CD4-positive, alpha-beta T cell treated with Interferon alpha-2 for 1 hour (primary cell): ENCODE measurements around the gene MDH2.
"Not testable (repeated sequence)": the region's sequence is repeated elsewhere in the genome, so short reads cannot be mapped to it uniquely, and the experiment has no call there.

Source experiments
- DNase-seq, 2 donors: peaks; one replicate each; pipeline ENCODE4 v3.0.0-alpha.2; 2020 to 2022

Gene MDH2

DNA sequence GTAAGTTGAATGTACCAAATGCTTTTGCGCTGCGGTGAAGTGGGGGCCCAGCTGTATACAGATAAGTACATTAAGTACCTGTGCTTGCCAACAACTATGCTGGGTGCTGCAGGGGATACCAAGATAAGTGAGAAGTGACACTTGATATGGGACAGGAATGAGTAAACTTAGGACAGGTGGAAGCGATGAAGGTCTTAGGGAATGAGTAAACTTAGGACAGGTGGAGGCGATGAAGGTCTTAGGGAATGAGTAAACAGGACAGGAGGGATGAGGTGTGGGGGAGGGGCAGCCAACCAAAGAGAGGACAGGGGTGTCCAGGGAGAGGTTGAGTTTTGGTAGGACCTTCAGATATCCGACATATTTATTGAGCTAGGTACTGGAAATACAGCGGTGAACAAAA, 1.4 kb downstream of the MDH2 start:
- no peak for DNase-seq

DNA sequence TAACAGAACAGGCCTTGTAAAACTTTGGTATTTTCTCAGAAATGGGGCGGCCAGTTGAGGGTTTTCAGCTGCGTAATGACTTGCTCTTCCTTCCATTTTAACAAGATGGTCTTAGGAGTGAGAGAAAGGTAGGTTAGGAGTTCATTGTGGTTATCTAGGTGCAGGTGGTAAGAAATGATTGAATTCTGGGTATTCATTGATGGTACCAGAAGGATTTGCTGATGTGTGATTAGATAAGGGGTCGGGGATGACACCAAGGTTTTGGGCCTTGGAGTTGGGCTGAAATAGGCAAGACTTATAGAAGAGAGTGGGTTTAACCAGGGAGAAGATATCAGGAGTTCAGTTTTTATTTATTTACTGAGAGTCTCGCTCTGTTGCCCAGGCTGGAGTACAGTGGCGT, 2.6 kb downstream of the MDH2 start:
- no peak for DNase-seq

DNA sequence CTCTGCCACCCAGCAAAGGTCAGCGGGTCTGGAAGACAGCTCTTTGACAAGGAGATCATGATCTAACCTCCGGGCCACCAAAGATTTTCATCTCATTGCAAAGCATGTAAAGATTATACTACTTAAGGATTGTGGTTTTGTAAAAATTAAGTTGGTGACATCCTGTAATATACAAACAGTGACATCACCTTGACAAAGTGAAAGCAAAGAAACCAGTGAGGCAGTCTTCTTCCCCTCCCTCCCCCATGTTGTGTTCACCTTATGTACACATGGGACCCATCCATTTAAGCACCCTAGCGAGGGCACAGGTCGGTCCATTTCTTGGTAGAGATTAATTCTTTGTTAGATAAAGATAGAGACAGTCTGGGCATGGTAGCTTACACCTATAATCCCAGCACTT, 3.9 kb downstream of the MDH2 start:
- peak in 1 of 2 donors; percentile 53 for DNase-seq

DNA sequence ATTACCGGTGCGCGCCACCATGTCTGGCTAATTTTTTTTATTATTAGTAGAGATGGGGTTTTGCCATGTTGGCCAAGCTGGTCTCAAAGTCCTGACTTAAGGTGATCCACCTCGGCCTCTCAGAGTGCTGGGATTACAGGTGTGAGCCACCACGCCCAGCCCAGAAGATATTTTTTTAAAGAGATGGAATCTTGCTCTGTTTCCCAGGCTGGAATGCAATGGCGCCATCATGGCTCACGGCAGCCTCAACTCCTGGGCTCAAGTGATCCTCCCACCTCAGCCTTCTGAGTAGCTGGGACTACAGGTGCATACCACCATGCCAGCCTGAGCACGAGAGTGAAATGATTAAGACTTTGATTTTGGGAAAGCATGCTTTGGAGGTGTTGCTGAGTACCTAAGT, 4.8 kb downstream of the MDH2 start:
- not testable (repeated sequence) for DNase-seq

DNA sequence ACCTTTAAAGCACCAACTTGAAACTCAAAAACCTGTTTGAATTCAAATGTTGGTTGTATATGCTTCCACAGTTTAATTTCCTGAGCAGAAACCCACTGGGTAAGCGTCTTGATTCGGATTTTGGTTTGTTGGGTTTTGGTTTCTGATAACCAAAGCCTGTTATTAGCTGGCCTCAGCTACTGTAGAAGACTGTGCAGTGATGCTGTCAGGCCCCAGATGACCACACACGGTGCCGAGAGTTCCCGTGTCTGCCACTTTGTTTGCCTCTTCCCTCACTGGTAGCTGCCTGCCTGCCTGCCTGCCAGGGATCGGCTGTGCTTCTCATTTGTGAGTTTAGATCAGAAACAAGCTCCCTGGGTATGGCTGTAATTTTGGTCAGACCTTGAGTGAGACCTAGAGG, 5.6 kb downstream of the MDH2 start:
- DNase-seq = no peak

DNA sequence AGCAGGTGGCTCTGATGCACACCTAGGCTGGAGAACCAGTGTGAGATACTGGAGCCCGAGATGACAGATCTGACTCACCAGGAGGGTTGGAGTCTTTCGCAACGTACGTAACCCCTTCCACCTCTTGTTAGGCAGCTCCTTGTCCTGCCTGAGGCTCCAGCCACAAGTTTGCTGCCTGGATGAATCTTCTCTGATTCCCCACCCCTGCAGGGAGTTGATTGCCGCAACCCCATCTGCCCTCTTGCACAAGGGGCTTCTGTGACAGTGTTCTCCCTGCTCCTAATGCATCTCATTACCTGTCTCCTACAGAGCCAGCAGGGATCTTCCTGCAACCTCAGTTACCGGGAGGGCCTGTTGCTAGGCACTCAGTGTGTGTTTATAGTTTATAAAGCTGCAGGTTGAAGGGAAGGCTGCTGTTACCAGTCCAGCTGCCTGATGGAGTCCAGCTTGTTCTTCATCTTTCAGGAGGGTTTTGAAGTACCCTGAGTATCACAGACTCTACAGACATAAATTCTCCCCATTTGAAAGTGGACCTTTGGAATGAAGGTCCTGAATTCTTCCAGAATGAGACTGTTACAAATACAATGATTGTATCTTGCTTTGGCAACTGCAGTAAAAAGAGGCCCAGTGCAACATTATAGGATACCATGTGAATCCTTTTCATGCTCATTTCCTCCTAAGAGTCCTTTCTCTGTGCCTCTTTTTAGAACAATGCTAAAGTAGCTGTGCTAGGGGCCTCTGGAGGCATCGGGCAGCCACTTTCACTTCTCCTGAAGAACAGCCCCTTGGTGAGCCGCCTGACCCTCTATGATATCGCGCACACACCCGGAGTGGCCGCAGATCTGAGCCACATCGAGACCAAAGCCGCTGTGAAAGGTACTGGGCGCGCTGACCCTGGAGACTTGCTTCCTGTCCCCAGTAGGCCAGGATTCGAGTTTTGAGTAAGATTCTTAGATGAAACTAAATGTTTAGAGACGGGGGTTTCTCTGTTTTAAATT, 6.5 kb downstream of the MDH2 start:
- no peak for DNase-seq

DNA sequence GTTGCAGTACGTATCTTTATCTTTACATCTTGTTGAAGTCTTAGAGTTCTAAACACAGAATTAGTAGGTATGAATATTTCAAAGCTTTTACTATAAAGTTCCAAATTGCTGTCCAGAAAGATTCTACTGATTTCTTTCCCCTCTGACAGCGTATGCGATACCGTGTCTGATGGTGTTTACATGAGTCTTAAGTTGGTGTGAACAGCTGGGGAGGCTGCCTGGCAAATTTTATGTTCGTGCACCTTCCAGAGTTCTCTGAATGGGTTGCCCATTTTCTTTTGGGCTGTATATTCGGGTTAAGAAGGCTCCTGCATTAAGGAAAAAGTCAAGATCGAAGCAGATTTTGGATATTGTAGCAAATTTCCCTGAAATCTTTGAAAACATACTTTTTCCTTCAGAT, 8.3 kb downstream of the MDH2 start:
- DNase-seq = no peak

DNA sequence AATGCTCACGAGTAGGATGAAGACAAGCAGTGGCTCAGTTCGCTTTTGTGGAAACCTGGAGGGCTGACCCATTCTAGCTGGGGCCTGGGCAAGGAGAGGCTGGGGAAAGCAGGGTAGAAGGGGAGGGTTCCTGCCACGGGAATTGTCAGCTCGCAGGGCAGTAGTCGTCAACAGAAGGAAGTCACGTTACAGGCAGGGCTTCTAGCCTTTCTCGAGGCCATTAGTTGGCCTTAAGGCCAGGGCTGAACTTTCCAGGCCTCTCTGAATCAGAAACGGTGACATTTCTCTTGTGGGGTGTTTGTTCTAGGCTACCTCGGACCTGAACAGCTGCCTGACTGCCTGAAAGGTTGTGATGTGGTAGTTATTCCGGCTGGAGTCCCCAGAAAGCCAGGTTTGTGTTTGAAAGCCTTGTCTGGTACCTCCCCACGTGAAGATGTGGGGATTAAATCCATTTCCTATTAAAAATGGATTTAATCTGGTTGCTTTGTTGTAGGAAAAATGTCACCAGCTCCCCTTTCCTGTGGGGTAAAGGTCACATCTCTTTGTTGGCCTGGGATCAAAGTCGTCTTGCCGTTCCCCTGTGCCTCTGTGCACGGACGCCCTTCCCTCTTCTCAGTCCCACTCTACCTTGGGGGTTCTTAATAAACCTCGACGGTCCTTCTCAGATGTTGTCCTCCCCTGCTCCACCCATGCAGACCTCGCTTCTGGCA, 9.4 kb downstream of the MDH2 start:
- DNase-seq = no peak

DNA sequence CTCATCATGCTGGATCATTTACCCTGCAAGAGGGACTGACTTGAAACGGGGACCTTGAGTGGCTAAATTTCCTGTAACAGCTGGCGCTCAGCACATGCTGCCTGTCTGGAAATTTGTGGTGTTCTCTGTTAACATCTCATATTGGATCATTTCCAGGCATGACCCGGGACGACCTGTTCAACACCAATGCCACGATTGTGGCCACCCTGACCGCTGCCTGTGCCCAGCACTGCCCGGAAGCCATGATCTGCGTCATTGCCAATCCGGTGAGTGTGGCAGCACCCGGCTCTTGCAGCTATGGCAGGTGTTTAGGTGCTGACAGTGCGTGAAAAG, 9.9 kb downstream of the MDH2 start:
- DNase-seq = no peak

DNA sequence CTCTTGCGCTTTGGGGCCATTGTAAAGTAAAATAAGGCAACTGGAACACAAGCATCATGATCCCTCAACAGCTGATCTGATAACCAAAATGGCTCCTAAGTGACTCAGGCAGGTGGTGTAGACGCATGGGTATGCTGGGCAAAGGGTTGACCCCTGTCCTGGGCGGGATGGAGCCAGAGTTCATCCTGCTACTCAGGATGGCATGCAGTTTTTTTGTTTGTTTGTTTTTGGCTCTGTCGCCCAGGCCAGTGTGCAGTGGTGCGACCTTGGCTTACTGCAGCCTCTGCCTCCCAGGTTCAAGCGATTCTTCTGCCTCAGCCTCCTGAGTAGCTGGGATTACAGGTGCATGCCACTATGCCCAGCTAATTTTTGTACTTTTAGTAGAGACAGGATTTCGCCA, 10.8 kb downstream of the MDH2 start:
- DNase-seq = not testable (repeated sequence)

DNA sequence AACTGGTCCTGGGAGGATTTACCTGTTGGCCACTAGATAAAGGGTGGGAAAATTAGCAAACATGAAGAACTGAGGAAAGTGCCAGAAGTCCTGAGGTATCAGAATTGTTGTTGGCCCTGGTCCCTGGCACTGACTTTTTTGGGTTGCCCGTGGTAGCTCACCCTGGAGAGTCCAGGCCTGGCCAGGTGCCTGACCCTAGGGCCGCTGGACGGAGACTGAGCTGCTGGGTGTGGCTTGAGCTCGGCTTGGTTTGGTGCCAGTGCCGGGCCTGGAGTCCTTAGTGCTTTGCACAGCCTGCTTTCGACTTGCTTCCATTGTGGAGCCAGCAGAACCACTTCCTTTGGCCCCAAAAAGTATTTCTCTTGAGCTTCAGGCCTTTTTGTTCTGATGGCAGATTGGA, 12.9 kb downstream of the MDH2 start:
- no peak for DNase-seq

DNA sequence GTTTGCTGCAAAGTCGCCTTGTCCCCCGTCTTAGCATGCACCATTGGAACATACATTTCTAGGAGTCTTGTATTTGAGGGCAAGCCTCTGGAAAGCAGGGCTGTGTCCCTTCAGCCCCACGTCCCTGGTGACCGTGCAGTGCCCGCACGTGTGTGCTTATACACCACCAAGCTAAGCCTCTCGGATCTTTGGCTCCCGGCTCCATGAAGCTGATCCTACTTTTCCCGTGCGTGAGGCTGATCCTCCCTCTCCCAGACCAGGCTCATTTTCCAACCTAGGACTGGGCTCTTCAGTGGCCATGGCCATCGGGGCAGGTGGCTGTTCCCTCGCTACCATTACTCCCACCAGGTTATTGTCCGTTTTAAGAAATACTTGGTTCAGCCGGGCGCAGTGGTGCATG, 14.3 kb downstream of the MDH2 start:
- no peak for DNase-seq

DNA sequence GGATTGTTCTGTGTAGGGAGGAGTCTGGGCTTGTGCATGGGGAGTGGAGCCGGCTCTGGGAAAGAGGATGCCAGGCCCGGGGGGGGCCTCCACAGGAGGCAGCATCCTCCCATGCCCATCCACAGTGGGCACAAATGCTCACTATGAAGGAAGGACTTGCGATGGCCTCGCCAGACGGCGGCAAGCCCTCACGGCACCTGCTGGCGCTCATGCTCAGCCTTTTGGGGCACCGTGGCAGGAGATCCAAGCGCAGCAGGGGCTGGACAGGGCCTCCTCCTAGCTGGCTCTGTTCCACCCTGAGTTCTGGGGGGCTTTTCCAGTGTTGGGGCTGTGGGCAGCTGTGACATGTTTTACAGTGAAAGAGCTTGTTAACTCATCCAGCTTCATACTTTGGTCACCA, 15.2 kb downstream of the MDH2 start:
- DNase-seq = no peak

DNA sequence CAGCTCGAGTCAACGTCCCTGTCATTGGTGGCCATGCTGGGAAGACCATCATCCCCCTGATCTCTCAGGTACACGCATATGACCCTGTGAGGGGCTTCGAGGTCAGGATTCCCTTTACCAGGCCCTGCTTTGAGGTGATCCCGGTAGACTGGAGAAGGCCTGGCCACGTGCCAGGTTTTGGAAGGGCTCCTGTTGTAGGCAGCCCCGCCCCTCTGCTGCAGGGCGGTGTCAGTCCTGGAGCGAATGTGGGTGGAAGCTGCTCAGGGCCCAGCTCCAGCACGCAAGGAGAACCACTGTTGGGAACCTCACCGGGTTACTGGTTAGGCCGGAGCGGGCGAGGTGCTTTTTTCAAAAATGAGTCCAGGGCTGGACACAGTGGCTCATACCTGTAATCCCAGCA, 15.6 kb downstream of the MDH2 start:
- no peak for DNase-seq

DNA sequence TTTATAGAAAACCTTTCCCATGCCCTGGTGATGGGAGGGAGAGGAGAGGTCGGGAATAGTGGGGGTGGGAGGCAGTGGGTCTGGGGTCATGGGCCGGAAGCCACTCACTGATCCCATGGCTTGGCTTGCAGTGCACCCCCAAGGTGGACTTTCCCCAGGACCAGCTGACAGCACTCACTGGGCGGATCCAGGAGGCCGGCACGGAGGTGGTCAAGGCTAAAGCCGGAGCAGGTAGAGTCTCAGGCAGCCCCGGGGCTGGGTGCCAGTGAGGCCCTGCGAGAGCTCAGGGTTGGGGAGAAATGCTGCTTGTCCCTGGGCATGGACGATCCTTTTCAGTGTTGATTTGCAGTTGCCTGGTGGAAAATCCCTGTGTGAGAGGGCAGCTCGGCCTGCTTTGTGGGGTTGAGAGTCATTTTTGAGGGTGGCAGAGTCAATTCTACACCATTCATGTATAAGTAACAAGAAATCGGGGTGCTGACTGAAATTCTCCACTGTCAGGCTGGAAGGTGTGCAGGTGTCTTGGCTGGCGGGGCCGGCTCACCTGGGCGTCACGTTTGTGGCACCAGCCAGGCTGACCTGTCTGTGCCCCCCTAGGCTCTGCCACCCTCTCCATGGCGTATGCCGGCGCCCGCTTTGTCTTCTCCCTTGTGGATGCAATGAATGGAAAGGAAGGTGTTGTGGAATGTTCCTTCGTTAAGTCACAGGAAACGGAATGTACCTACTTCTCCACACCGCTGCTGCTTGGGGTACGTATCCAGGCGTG, 16.5 kb downstream of the MDH2 start:
- DNase-seq = no peak

DNA sequence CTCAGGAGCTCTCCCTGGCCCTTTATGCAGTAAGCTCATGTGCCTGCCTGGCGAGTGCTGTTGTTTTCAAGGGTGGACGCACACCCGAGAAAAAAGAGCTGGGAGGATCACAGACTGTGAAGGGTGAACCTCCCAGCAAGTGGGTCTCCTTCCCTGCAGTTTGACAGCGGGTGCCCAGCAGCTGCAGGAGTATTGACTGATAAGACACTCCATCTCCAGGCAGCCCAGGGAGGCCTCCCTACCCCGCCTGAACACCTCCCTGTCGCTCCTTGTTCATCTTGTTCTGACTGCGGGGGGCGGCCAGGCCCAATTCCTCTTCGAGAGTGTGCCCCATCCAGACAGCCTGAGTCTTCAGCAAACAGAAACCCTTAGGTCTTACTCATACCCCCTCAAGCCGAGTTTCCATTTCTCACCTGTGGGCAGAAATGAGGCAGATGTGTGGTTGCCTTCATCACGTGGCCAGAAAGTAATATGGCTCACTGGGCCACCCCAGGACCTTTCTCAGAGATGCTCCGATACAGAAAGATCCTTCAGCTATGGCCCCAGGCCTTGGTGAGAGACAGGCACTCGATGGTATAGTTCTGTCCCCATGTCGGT, 17.2 kb downstream of the MDH2 start:
- no peak for DNase-seq

DNA sequence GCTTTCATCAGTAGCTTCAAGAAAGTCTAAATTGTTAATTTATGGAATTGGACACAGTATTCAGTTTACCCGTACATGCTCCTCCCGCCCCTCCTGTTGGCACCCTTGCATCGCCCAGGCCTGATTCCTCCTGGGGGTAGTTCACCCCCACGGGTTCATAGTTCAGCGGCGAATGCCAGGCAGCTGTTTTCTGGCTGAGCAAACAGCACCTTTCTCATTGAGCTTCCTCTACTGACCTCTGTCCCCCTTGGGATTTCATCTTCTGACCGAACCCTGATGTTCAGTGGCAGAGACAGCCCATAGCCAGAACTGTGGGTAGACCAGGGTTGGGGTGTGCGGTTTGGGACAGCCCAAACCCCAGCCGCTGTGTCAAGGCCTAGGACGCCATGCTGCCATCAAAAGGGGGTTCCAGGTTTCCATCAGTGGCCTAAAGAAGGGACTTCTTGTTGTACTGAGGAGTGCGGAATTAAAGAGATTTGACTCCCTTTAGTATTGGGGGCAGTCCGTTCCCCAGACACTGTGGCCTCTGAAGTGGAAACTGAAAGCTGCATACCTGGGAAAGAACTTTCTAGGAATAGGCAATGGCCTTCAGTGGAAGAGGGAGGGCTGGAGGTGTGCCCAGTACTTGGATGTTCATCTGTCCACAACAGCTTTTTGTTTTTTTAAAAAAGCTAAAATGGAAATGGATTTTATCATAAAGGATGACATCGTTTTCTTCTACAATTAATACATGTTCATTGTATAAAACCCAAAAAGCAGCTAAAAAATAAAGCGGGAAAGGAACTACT, 19.0 kb downstream of the MDH2 start:
- DNase-seq = no peak

DNA sequence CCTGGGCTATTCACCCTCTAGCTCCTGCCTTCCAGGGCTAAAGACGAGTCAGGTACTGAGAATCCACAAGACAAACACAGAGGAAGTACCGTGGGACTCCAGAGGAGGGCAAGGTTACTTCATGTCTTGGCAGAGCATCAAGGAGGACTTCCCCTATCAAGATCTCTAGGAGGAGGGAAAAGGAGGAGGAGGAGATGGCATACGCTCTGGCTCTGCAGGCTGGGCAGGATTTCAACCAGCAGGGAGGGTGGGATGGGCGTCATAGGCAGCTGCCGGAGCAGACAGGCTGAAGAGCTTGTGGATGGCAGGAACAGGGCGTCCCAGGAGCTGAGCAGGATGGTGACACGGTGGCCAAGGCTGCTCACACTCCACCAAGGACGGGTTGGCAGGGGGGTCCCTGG, 21.3 kb downstream of the MDH2 start:
- no peak for DNase-seq

DNA sequence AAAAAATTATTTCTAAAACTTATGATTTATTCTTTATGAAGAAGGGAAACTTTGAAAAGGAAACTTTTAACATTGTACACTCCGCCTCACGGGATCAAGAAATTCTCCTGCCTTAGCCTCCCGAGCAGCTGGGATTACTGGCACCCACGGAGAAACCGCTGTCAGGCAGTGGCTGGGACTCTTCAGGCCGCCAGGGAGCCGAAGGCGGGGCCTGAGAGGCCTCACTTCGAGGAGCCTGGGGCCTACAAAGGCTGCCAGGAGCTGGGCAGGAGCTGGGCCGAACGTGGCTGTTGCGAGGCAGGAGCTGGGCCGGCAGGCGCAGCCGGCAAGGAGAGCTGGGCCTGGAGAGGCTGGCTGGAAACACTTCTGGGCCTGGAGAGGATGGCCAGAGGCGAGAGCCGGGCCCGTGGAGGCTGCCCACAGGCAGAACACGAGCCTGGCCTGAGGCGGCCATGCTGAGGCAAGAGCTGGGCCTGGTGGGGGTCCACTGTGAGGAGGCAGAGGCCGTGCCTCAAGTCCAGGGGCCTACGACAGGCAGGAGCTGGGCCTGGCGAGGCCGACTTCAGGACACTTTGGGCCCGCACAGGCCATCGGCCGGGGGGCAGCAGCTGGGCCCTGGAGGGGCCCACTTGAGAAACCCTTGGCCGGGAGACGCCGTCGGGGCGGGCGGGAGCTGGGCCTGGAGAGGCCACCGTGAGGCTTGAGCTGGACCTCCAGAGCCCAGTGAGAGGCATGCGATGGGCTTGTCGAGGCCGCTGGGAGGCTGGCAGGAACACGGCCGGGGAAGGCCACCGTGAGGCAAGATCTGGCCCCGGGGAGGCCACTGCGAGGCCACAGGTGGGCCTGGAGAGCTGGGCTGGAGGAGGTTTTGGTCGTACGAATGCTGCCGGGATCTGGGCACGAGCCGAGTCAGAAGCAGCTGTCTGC, 23.7 kb downstream of the MDH2 start:
- no peak for DNase-seq

DNA sequence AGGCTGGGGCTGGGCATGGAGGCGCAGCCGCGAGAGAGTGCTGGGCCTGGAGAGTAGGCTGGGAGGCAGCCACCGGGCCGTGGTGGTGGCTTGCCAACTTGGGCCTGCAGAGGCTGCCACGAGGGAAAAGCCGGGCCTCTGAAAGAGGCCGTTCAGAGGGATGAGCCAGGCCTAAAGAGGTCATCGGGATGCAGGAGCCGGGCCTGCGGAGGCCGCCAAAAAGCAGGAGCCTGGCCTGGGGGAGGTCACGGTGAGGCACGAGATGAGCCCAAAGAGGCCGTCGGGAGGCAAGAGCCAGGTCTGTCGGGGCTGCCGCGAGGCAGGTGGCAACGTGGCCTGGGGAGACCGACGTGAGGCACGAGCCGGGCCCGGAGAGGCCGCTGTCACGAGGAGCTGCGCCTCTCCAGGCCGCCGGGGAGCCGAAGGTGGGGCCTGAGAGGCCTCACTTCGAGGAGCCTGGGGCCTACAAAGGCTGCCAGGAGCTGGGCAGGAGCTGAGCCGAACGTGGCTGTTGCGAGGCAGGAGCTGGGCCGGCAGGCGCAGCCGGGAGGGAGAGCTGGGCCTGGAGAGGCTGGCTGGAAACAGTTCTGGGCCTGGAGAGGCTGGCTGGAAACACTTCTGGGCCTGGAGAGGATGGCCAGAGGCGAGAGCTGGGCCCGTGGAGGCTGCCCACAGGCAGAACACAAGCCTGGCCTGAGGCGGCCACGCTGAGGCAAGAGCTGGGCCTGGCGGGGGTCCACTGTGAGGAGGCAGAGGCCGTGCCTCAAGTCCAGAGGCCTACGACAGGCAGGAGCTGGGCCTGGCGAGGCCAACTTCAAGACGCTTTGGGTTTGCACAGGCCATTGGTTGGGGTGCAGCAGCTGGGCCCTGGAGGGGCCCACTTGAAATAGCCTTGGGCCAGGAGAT, 24.6 kb downstream of the MDH2 start:
- no peak for DNase-seq
